Measurements from ENCODE around the gene CRYBG1. TPM values are rescaled to one million over a fixed set of nuclear protein-coding genes. Genes with fewer than 3 reads are reported as not detected.
A peak's percentile ranks its signal among the peaks of the same experiment; 100 is the strongest.

Gene CRYBG1
- total and polyA plus RNA-seq, 10 of the 15 experiments (the other 5 are each of a cell fraction or from before 2014, with no cell fraction given), result 6.5 to 57.0 (median 25.2) TPM

DNA sequence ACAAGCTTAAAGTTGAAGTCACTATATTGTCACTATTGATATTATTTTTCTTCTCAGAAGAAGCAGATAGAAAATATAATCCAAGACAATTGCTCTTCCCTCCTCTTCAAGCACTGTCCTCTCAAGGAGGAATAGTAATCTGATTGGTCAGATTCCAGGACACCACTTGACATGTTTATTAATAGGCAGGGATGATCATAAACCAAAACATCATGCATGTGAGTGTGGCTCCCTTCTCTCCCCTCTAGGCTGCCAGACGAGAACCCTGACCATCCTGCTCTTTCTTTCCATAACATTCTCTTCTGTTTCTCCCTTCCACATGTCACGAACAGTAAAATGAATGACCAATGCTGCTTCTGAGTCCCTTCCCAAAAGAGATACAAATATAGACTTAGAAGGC, 42.5 kb upstream of the CRYBG1 start (continued):
- TF ChIP-seq, protein P1, sequence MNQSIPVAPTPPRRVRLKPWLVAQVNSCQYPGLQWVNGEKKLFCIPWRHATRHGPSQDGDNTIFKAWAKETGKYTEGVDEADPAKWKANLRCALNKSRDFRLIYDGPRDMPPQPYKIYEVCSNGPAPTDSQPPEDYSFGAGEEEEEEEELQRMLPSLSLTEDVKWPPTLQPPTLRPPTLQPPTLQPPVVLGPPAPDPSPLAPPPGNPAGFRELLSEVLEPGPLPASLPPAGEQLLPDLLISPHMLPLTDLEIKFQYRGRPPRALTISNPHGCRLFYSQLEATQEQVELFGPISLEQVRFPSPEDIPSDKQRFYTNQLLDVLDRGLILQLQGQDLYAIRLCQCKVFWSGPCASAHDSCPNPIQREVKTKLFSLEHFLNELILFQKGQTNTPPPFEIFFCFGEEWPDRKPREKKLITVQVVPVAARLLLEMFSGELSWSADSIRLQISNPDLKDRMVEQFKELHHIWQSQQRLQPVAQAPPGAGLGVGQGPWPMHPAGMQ (IDR thresholded peaks at IDR 0.05; ENCODE audit: borderline replicate concordance), result no peak

DNA sequence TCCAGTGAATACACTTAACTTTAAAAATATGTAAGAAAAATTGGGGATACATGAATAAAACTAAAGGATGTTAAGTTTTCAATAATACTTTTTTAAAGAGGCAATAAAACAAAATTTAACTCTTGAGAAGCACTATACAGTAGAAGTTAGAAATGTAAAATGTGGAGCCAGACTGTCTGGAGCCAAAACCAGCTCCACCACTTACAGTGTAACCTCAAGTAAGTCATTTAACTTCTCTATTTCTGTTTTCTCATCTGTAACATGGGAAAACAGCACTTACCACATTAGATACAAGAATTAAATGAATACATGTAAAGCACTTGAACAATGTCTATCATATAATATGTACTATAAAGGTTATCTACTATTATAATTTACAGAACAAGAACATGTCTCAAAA, 41.7 kb upstream of the CRYBG1 start:
- ATAC-seq (peak; percentile 50; the same call in 2 of the 3 replicates), DNase-seq (ENCODE audit: low read depth, low spot score) (no peak), FAIRE-seq (no peak)
- no peaks in the 10 kb centered on the region for H3K9me3 ChIP-seq (replicated peaks; ENCODE audit: control insufficient read depth, insufficient read depth, low read length)
- CTCF ChIA-PET, result interaction anchor here (1.5 to 3.1 kb wide), 2 partner anchors 9 to 229 kb away, joined by 3 to 10 read pairs; no protein-coding TSS in a partner anchor
- no peak overlapping the region for H2AFZ ChIP-seq (ENCODE audit: control insufficient read depth, low read depth, low read length)
- H3K27ac ChIP-seq (ENCODE audit: control insufficient read depth, insufficient read depth), result no peak overlapping the region
- in situ Hi-C loops (cut with MboI) (no loop called here), intact Hi-C loops (cut with micrococcal nuclease; ENCODE audit: unreplicated experiment) (no loop called here)
- POLR2A ChIA-PET, result no interaction called here
- H3K27me3 ChIP-seq (replicated peaks in 1 of 2; ENCODE audit: control insufficient read depth in 2 of 2, insufficient read depth in 2 of 2, low read length in 1 of 2), result no peaks in the 10 kb centered on the region
- RAD21 ChIA-PET (ENCODE audit: unreplicated experiment), result no interaction called here
- H3K4me1 ChIP-seq (ENCODE audit: control insufficient read depth, insufficient read depth, low read length), result peaks cover 16% of the 10 kb centered on the region
- peaks cover 2% of the 10 kb centered on the region; the same call in 1 of the 2 replicates for H4K20me1 ChIP-seq (ENCODE audit: control insufficient read depth, insufficient read depth)
- no TSS peak for BruUV-seq (replicated peaks)
- H3K36me3 ChIP-seq (ENCODE audit: control insufficient read depth in 2 of 2, insufficient read depth in 2 of 2, low read length in 1 of 2), result peaks cover 0 to 1% of the 10 kb centered on the region in 2 experiments; a peak in 2 of 4 replicates
- no peak overlapping the region for H3K9ac ChIP-seq (ENCODE audit: control insufficient read depth, insufficient read depth, low read length)
- peaks cover 45% of the 10 kb centered on the region for H3K79me2 ChIP-seq (ENCODE audit: control insufficient read depth, insufficient read depth, low read length)
- SMC1A ChIA-PET (ENCODE audit: uncharacterized antibody, unreplicated experiment), result interaction anchor here (0.6 kb wide), 1 partner anchor 673 kb away, joined by 3 read pairs; no protein-coding TSS in a partner anchor
- no peak overlapping the region for H3K4me3 ChIP-seq
- TF ChIP-seq ETV6 (conservative IDR thresholded peaks at IDR 0.05 in 1 of 2, IDR thresholded peaks at IDR 0.05 in 1 of 2; ENCODE audit: borderline replicate concordance in 1 of 2, low read depth in 1 of 2), result no peak
- no peak for TF ChIP-seq PAX5 (IDR thresholded peaks at IDR 0.05; ENCODE audit: borderline replicate concordance, low read depth, low read length)
- no peak overlapping the region; the same call in 1 of the 2 replicates for H3K4me2 ChIP-seq (ENCODE audit: control insufficient read depth, insufficient read depth)

DNA sequence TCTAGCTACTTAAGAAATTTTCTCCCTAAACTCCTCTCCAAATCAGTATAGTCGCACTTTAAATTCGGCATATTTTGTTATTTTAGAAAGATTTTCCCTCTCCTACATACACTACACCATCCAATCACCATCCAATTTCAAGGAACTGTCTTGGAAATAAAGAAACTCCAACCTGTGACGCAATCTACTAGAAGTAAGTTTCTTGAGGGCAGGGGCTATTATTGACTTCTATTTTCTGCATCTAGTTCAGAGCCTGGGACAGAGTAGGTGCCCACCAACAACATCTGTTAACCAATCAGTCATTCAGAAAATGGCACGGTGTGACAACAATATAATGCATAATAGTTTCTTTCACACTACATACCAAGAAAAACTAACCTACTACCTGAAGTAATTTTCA, 38.6 kb upstream of the CRYBG1 start:
- ATAC-seq (no peak), FAIRE-seq (no peak), DNase-seq (ENCODE audit: low read depth, low spot score) (no peak)
- intact Hi-C loops (cut with micrococcal nuclease; ENCODE audit: unreplicated experiment) (no loop called here), in situ Hi-C loops (cut with MboI) (no loop called here)
- Histone ChIP-seq H3K4me2 (ENCODE audit: control insufficient read depth, insufficient read depth) (no peak overlapping the region), H3K79me2 (ENCODE audit: control insufficient read depth, insufficient read depth, low read length) (peaks cover 54% of the 10 kb centered on the region), H3K4me1 (ENCODE audit: control insufficient read depth, insufficient read depth, low read length) (peaks cover 12% of the 10 kb centered on the region), H2AFZ (ENCODE audit: control insufficient read depth, low read depth, low read length) (no peak overlapping the region), H3K4me3 (no peak overlapping the region), H3K9ac (ENCODE audit: control insufficient read depth, insufficient read depth, low read length) (no peak overlapping the region), H4K20me1 (ENCODE audit: control insufficient read depth, insufficient read depth) (0 out of 2 replicates have a peak, but pooled peaks cover 2% of the 10 kb centered on the region), H3K9me3 (replicated peaks; ENCODE audit: control insufficient read depth, insufficient read depth, low read length) (no peaks in the 10 kb centered on the region), H3K27me3 (replicated peaks in 1 of 2; ENCODE audit: control insufficient read depth in 2 of 2, insufficient read depth in 2 of 2, low read length in 1 of 2) (no peaks in the 10 kb centered on the region), H3K36me3 (ENCODE audit: control insufficient read depth in 2 of 2, insufficient read depth in 2 of 2, low read length in 1 of 2) (no peaks in the 10 kb centered on the region), H3K27ac (ENCODE audit: control insufficient read depth, insufficient read depth) (no peak overlapping the region)
- ChIA-PET SMC1A (ENCODE audit: uncharacterized antibody, unreplicated experiment) (no interaction called here), CTCF (no interaction called here), POLR2A (interaction anchor here (0.7 kb wide), 1 partner anchor 105 kb away, joined by 3 read pairs; no protein-coding TSS in a partner anchor), RAD21 (ENCODE audit: unreplicated experiment) (no interaction called here)
- BruUV-seq (replicated peaks), result TSS peak; percentile 7
- WGBS (ENCODE audit: insufficient coverage, insufficient replicate concordance, low lambda C conversion rate, missing lambda C conversion rate), result 97% methylated on average over 4 of the region's 4 CpGs
- TF ChIP-seq CHD2 (IDR thresholded peaks at IDR 0.05; ENCODE audit: borderline replicate concordance, low read depth, low read length), result no peak
- no peak for TF ChIP-seq NFYA (IDR thresholded peaks at IDR 0.05; ENCODE audit: borderline replicate concordance, low read depth, low read length)
- TF ChIP-seq MYC (IDR thresholded peaks at IDR 0.05; ENCODE audit: insufficient read depth, insufficient read length, insufficient replicate concordance, low read length, severe bottlenecking), result no peak
- no peak for TF ChIP-seq ZZZ3 (IDR thresholded peaks at IDR 0.05; ENCODE audit: control insufficient read depth, insufficient read length, low read depth)
- no peak for TF ChIP-seq RCOR1 (conservative IDR thresholded peaks at IDR 0.05; ENCODE audit: low read depth, low read length)
- no peak for TF ChIP-seq SREBF2 (IDR thresholded peaks at IDR 0.05; ENCODE audit: low read length)
- no peak for TF ChIP-seq HDAC6 (IDR thresholded peaks at IDR 0.05; ENCODE audit: unreplicated experiment)
- TF ChIP-seq ASH2L (IDR thresholded peaks at IDR 0.05; ENCODE audit: borderline replicate concordance, low read depth), result no peak
- TF ChIP-seq, protein P2, sequence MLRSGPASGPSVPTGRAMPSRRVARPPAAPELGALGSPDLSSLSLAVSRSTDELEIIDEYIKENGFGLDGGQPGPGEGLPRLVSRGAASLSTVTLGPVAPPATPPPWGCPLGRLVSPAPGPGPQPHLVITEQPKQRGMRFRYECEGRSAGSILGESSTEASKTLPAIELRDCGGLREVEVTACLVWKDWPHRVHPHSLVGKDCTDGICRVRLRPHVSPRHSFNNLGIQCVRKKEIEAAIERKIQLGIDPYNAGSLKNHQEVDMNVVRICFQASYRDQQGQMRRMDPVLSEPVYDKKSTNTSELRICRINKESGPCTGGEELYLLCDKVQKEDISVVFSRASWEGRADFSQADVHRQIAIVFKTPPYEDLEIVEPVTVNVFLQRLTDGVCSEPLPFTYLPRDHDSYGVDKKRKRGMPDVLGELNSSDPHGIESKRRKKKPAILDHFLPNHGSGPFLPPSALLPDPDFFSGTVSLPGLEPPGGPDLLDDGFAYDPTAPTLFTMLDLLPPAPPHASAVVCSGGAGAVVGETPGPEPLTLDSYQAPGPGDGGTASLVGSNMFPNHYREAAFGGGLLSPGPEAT (IDR thresholded peaks at IDR 0.05; ENCODE audit: low read depth), result no peak
- no peak for TF ChIP-seq NFYB (IDR thresholded peaks at IDR 0.05; ENCODE audit: insufficient read depth, low read depth, low read length)
- no peak for TF ChIP-seq CREM (IDR thresholded peaks at IDR 0.05; ENCODE audit: low read depth)
